PC-9 (cell line): ENCODE data around the gene CNNM2. TPM values are rescaled to one million over a fixed set of nuclear protein-coding genes. Genes with fewer than 3 reads are reported as not detected.

ENCODE experiments used
- BruUV-seq: library from RNA; stranded (reverse); fragments of 400-500 nt; replicated peaks from 2 replicates; lab custom pipeline; 2021; lab: Mats Ljungman, UMichigan
- CTCF ChIA-PET: fragments of 300-600 bp; sonication (Branson Sonifier 250); formaldehyde crosslinking; loops from one replicate; lab custom pipeline; 2022; ENCODE audit warnings: antibody characterized with exemption; lab: Charles Lee
- POLR2A ChIA-PET: fragments of 300-600 bp; sonication (Branson Sonifier 250); formaldehyde crosslinking; loops from one replicate; lab custom pipeline; 2022; ENCODE audit warnings: antibody characterized with exemption; ENCODE audit not compliant: unreplicated experiment; lab: Charles Lee
- DNase-seq, 2 experiments: peaks; one replicate each; pipeline versions ENCODE4 v3.0.0 to v3.0.0-alpha.2; 2015 to 2022; ENCODE audit warnings: mixed read lengths in 1 of 2
- H2AFZ ChIP-seq: fragments of 200-600 bp; sonication (generic); 2 replicates; pipeline ENCODE4 v1.8.1; 2017; ENCODE audit warnings: antibody characterized with exemption
- H3F3A ChIP-seq: fragments of 200-600 bp; sonication (generic); 2 replicates; pipeline ENCODE4 v1.8.1; 2017; ENCODE audit warnings: antibody characterized with exemption, mild to moderate bottlenecking, low read depth; ENCODE audit not compliant: insufficient read depth
- H3K27ac ChIP-seq: fragments of 200-600 bp; sonication (generic); 2 replicates; pipeline ENCODE4 v1.6.1; 2016; ENCODE audit warnings: mixed run types
- H3K27me3 ChIP-seq: fragments of 200-600 bp; sonication (generic); 2 replicates; pipeline ENCODE4 v1.6.1; 2016; ENCODE audit warnings: low read depth, mixed run types; ENCODE audit not compliant: insufficient read depth
- H3K36me3 ChIP-seq: fragments of 200-600 bp; sonication (generic); 2 replicates; pipeline ENCODE4 v1.6.1; 2016; ENCODE audit warnings: low read depth, mixed run types
- H3K4me1 ChIP-seq: fragments of 200-600 bp; sonication (generic); replicated peaks from 2 replicates; pipeline ENCODE4 v1.6.1; 2016; ENCODE audit warnings: mixed run types; ENCODE audit not compliant: insufficient read depth
- H3K4me2 ChIP-seq: fragments of 200-600 bp; sonication (generic); 2 replicates; pipeline ENCODE4 v1.6.1; 2017; ENCODE audit warnings: mixed run types
- H3K4me3 ChIP-seq: fragments of 200-600 bp; sonication (generic); 2 replicates; pipeline ENCODE4 v1.6.1; 2016; ENCODE audit warnings: mixed run types
- H3K79me2 ChIP-seq: fragments of 200-600 bp; sonication (generic); 2 replicates; pipeline ENCODE4 v1.6.1; 2017; ENCODE audit warnings: low read depth, mixed run types
- H3K9me2 ChIP-seq: fragments of 200-600 bp; sonication (generic); 2 replicates; pipeline ENCODE4 v1.8.1; 2017; ENCODE audit warnings: mild to moderate bottlenecking; ENCODE audit not compliant: insufficient read depth
- H3K9me3 ChIP-seq: fragments of 200-600 bp; sonication (generic); 2 replicates; pipeline ENCODE4 v1.8.1; 2016; ENCODE audit warnings: low read depth; ENCODE audit not compliant: insufficient read depth
- H4K20me1 ChIP-seq: fragments of 200-600 bp; sonication (generic); 2 replicates; pipeline ENCODE4 v1.8.1; 2017; ENCODE audit not compliant: insufficient read depth
- CTCF ChIP-seq: fragments of 200-600 bp; sonication (generic); conservative IDR thresholded peaks from 2 replicates; pipeline ENCODE4 v1.6.1; 2017; ENCODE audit warnings: mixed run types, antibody characterized with exemption, mild to moderate bottlenecking, moderate library complexity
- EZH2 ChIP-seq: fragments of 200-600 bp; sonication (generic); IDR thresholded peaks from 2 replicates; pipeline ENCODE4 v1.8.0; 2017; ENCODE audit warnings: antibody characterized with exemption, low read depth
- intact Hi-C: fragments of 100-400 bp; cut with micrococcal nuclease; formaldehyde crosslinking; loops from one replicate; pipeline ENCODE4 v1.10.0; 2022; ENCODE audit not compliant: unreplicated experiment
- total RNA-seq: library from RNA; stranded (reverse); gene quantifications from 2 replicates; pipeline ENCODE4 v1.2.3, GENCODE V29; 2021

The CNNM2 gene
- total RNA-seq, 1 experiment from 2014 or later = 8.8 TPM

- H3K4me2 ChIP-seq = no peak within 1 kb of the TSS
- no peaks in the 10 kb centered on the region for H3K9me3 ChIP-seq
- no peaks in the 10 kb centered on the region for H4K20me1 ChIP-seq
- H3F3A ChIP-seq = no peaks in the 10 kb centered on the region
- no peaks in the 10 kb centered on the region for H3K79me2 ChIP-seq
- DNase-seq = peak in 1 of 2 experiments; percentile 18
- no peak within 1 kb of the TSS for H3K27ac ChIP-seq
- no peak within 1 kb of the TSS for H3K4me3 ChIP-seq
- no peaks in the 10 kb centered on the region for H3K36me3 ChIP-seq
- TF ChIP-seq CTCF = no peak
- TF ChIP-seq EZH2 = no peak
- H3K27me3 ChIP-seq = no peaks in the 10 kb centered on the region
- no peaks in the 10 kb centered on the region for H3K4me1 ChIP-seq
- intact Hi-C loops = no loop called here
- POLR2A ChIA-PET = interaction anchor here (0.6 kb wide), 1 partner anchor 15 kb away, joined by 4 read pairs; no protein-coding TSS in a partner anchor
- no peaks in the 10 kb centered on the region for H3K9me2 ChIP-seq
- no peak within 1 kb of the TSS for H2AFZ ChIP-seq
- CTCF ChIA-PET = no interaction called here
- BruUV-seq = no TSS peak
Observed at GRCh38 chr10:102869258-102870198, 48.6 kb upstream of the CNNM2 start, which contains the start of gene AS3MT. Gene AS3MT (plus strand): TSS chr10:102869470. CDS start chr10:102869593, 123 bp downstream.

GRCh38 chr10:102870221-102870620 is 47.9 kb upstream of the CNNM2 start:
- CTCF ChIA-PET = no interaction called here

GRCh38 chr10:102872163-102872562 is 45.9 kb upstream of the CNNM2 start:
- Histone ChIP-seq H2AFZ (no peak overlapping the region), H3K27me3 (no peaks in the 10 kb centered on the region), H3K4me3 (no peak overlapping the region), H3K4me1 (no peaks in the 10 kb centered on the region), H3K36me3 (no peaks in the 10 kb centered on the region), H3K9me2 (no peaks in the 10 kb centered on the region), H3K27ac (no peak overlapping the region), H3K4me2 (no peak overlapping the region), H3K9me3 (no peaks in the 10 kb centered on the region), H3K79me2 (no peaks in the 10 kb centered on the region), H4K20me1 (no peaks in the 10 kb centered on the region), H3F3A (no peaks in the 10 kb centered on the region)
- no peak for TF ChIP-seq EZH2
- DNase-seq = no peak
- CTCF ChIA-PET = no interaction called here
- POLR2A ChIA-PET = no interaction called here
- BruUV-seq = no TSS peak
- intact Hi-C loops = no loop called here

More at GRCh38 chr10:102870221-102870620, 47.9 kb upstream of the CNNM2 start:
- intact Hi-C loops = no loop called here
- Histone ChIP-seq H4K20me1 (no peaks in the 10 kb centered on the region), H3F3A (no peaks in the 10 kb centered on the region), H3K27ac (no peak overlapping the region), H3K27me3 (no peaks in the 10 kb centered on the region), H3K4me2 (no peak overlapping the region), H2AFZ (no peak overlapping the region), H3K4me3 (no peak overlapping the region), H3K79me2 (no peaks in the 10 kb centered on the region), H3K9me3 (no peaks in the 10 kb centered on the region), H3K9me2 (no peaks in the 10 kb centered on the region), H3K4me1 (no peaks in the 10 kb centered on the region), H3K36me3 (no peaks in the 10 kb centered on the region)
- no peak for TF ChIP-seq EZH2
- no peak for TF ChIP-seq CTCF
- POLR2A ChIA-PET = no interaction called here
- BruUV-seq = no TSS peak
- no peak for DNase-seq
